HL-60 (cell line): Measurements from ENCODE around the gene CR2.

Experiments
- DNase-seq, 2 experiments: peaks; one replicate each; pipeline ENCODE4 v3.0.0-alpha.2; 2010 to 2020; ENCODE audit warnings: low read depth in 1 of 2, low spot score in 1 of 2
- H3K27ac ChIP-seq: fragments of 250-450 bp; sonication (Bioruptor Pico); replicated peaks from 2 replicates; pipeline ENCODE4 v1.5.1; 2020; ENCODE audit warnings: mild to moderate bottlenecking, moderate library complexity
- H3K27me3 ChIP-seq: fragments of 250-450 bp; sonication (Bioruptor Pico); 2 replicates; pipeline ENCODE4 v1.5.1; 2021; ENCODE audit warnings: mild to moderate bottlenecking, moderate library complexity; ENCODE audit not compliant: insufficient read depth, poor library complexity, severe bottlenecking
- H3K4me3 ChIP-seq: replicated peaks from 2 replicates; pipeline ENCODE4 v1.5.1; 2011; ENCODE audit warnings: mild to moderate bottlenecking, control low read depth, low read length; ENCODE audit not compliant: insufficient read depth
- GABPA ChIP-seq: IDR thresholded peaks from 2 replicates; pipeline ENCODE4 v1.6.1; 2012; ENCODE audit warnings: low read depth
- POLR2AphosphoS5 ChIP-seq: IDR thresholded peaks from 2 replicates; pipeline ENCODE4 v1.6.1; 2012; ENCODE audit warnings: low read depth
- SPI1 ChIP-seq: IDR thresholded peaks from 2 replicates; pipeline ENCODE4 v1.6.1; 2012; ENCODE audit warnings: low read depth, mild to moderate bottlenecking, borderline replicate concordance
- TF ChIP-seq, protein P1 (sequence below): IDR thresholded peaks from one replicate; pipeline ENCODE4 v1.5.1; 2011; ENCODE audit warnings: low read length, control low read depth, inconsistent platforms; ENCODE audit not compliant: insufficient read depth
- TF ChIP-seq, protein P2 (sequence below): IDR thresholded peaks from 2 replicates; pipeline ENCODE4 v1.6.1; 2012; ENCODE audit warnings: low read depth; ENCODE audit not compliant: insufficient replicate concordance

Gene CR2

DNA sequence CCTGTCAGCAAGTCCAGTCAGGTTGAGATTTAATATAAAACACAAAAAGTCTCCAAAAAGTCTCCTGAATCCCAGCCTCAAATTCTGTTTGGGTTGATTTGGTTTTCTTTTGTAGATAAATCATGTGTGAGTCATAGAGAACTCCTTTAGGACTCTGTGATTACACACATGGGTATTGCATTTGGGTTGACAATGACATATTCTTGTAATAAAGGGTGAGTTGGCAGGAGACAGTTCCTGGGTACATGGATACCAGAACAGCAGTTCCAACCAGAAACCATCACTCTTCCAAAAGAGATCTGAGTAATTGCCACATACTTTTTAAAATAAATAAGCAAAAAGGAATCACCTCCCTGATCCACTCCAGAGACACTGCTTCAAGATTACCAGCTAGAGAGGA lies 8.9 kb downstream of the CR2 start:
- TF ChIP-seq POLR2AphosphoS5, result no peak
- TF ChIP-seq, protein P1, sequence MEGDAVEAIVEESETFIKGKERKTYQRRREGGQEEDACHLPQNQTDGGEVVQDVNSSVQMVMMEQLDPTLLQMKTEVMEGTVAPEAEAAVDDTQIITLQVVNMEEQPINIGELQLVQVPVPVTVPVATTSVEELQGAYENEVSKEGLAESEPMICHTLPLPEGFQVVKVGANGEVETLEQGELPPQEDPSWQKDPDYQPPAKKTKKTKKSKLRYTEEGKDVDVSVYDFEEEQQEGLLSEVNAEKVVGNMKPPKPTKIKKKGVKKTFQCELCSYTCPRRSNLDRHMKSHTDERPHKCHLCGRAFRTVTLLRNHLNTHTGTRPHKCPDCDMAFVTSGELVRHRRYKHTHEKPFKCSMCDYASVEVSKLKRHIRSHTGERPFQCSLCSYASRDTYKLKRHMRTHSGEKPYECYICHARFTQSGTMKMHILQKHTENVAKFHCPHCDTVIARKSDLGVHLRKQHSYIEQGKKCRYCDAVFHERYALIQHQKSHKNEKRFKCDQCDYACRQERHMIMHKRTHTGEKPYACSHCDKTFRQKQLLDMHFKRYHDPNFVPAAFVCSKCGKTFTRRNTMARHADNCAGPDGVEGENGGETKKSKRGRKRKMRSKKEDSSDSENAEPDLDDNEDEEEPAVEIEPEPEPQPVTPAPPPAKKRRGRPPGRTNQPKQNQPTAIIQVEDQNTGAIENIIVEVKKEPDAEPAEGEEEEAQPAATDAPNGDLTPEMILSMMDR, result no peak
- TF ChIP-seq, protein P2, sequence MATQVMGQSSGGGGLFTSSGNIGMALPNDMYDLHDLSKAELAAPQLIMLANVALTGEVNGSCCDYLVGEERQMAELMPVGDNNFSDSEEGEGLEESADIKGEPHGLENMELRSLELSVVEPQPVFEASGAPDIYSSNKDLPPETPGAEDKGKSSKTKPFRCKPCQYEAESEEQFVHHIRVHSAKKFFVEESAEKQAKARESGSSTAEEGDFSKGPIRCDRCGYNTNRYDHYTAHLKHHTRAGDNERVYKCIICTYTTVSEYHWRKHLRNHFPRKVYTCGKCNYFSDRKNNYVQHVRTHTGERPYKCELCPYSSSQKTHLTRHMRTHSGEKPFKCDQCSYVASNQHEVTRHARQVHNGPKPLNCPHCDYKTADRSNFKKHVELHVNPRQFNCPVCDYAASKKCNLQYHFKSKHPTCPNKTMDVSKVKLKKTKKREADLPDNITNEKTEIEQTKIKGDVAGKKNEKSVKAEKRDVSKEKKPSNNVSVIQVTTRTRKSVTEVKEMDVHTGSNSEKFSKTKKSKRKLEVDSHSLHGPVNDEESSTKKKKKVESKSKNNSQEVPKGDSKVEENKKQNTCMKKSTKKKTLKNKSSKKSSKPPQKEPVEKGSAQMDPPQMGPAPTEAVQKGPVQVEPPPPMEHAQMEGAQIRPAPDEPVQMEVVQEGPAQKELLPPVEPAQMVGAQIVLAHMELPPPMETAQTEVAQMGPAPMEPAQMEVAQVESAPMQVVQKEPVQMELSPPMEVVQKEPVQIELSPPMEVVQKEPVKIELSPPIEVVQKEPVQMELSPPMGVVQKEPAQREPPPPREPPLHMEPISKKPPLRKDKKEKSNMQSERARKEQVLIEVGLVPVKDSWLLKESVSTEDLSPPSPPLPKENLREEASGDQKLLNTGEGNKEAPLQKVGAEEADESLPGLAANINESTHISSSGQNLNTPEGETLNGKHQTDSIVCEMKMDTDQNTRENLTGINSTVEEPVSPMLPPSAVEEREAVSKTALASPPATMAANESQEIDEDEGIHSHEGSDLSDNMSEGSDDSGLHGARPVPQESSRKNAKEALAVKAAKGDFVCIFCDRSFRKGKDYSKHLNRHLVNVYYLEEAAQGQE, result no peak
- no peak for TF ChIP-seq SPI1
- TF ChIP-seq GABPA, result no peak
- no peak overlapping the region for H3K27ac ChIP-seq
- DNase-seq, result no peak
- H3K4me3 ChIP-seq, result no peak overlapping the region
- peaks cover 8% of the 10 kb centered on the region for H3K27me3 ChIP-seq

DNA sequence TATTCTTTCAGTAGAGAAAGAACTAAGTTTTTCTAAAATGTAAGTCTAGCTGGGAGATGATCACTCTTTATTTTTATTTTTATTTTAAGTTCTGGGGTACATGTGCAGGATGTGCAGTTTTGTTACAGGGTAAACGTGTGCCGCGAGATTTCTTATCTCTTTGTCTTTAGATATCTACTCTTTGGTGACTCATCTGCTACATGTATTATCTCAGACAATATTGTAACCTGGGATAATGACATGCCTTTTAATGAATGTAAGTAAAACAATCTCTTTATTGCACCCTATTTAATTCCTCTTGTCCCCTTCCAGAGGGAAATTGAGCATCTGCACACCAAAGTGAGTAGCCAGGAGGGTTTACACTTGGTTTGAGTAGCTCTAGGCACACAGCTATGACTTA lies 9.4 kb downstream of the CR2 start:
- no peak for DNase-seq
- Histone ChIP-seq H3K27me3 (peaks cover 10% of the 10 kb centered on the region), H3K27ac (no peak overlapping the region), H3K4me3 (no peak overlapping the region)
- TF ChIP-seq, protein P1, result no peak
- TF ChIP-seq SPI1 (no peak), POLR2AphosphoS5 (no peak), GABPA (no peak)
- TF ChIP-seq, protein P2, result no peak

DNA sequence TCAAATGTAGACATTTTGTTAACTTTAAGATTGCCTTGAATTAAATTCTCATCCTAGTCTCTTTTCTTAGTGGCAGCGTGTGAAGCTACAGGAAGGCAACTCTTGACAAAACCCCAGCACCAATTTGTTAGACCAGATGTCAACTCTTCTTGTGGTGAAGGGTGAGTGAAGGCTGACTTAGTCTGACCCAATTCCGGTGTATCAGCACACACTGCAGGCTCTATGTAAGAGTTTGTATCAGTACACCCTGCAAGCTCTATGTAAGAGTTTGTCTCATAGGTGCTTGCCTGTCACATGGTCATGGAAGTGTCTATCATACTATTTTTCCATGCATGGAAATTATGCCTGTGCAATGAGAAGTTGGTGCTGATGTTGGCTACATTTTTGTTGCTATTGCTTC lies 16.8 kb downstream of the CR2 start:
- TF ChIP-seq POLR2AphosphoS5, result no peak
- TF ChIP-seq, protein P2, result no peak
- TF ChIP-seq SPI1, result no peak
- Histone ChIP-seq H3K4me3 (no peak overlapping the region), H3K27me3 (peaks cover 8% of the 10 kb centered on the region), H3K27ac (no peak overlapping the region)
- no peak for DNase-seq
